Activated CD4-positive, alpha-beta T cell treated with anti-CD3 and anti-CD28 coated beads, Interleukin-2, Interleukin-6, amounts not matched to agents 100 ng/mL and 50 ng/mL, durations not matched to agents 16 hours and 8 hours (primary cell): ENCODE data around the gene TENM4.

Experiments
- DNase-seq: peaks from one replicate; pipeline ENCODE4 v3.0.0-alpha.2; 2020

Gene TENM4

GRCh38 chr11:78711735-78712134, 729.1 kb downstream of the TENM4 start:
- no peak for DNase-seq

- no peak for DNase-seq
These were observed 730.4 kb downstream of the TENM4 start for GRCh38 chr11:78710417-78710816.

GRCh38 chr11:78708388-78708787, 732.4 kb downstream of the TENM4 start:
- DNase-seq, result no peak

- no peak for DNase-seq
These were observed 734.3 kb downstream of the TENM4 start for GRCh38 chr11:78706551-78706950.

- no peak for DNase-seq
These were observed 736.0 kb downstream of the TENM4 start for GRCh38 chr11:78704811-78705210.

- no peak for DNase-seq
These were observed 741.2 kb downstream of the TENM4 start for GRCh38 chr11:78699609-78700135.

- no peak for DNase-seq
These were observed 742.2 kb downstream of the TENM4 start for GRCh38 chr11:78698612-78699011.

GRCh38 chr11:78696177-78696576, 744.7 kb downstream of the TENM4 start:
- no peak for DNase-seq

- no peak for DNase-seq
These were observed 746.7 kb downstream of the TENM4 start for GRCh38 chr11:78694152-78694551.

- DNase-seq, result no peak
These were observed 749.6 kb downstream of the TENM4 start for GRCh38 chr11:78691215-78691614.

- DNase-seq, result no peak
These were observed 750.4 kb downstream of the TENM4 start for GRCh38 chr11:78690352-78690987.

- no peak for DNase-seq
These were observed 751.2 kb downstream of the TENM4 start for GRCh38 chr11:78689585-78690153.

- no peak for DNase-seq
These were observed 751.7 kb downstream of the TENM4 start for GRCh38 chr11:78689101-78689500.

GRCh38 chr11:78688460-78688859, 752.4 kb downstream of the TENM4 start:
- DNase-seq, result no peak

- DNase-seq, result no peak
These were observed 755.7 kb downstream of the TENM4 start for GRCh38 chr11:78685156-78685555.

GRCh38 chr11:78684377-78684776, 756.5 kb downstream of the TENM4 start:
- DNase-seq, result no peak

GRCh38 chr11:78683774-78684173, 757.1 kb downstream of the TENM4 start:
- DNase-seq, result no peak

- no peak for DNase-seq
These were observed 764.7 kb downstream of the TENM4 start for GRCh38 chr11:78676026-78676557.

- no peak for DNase-seq
These were observed 767.8 kb downstream of the TENM4 start for GRCh38 chr11:78672850-78673620.

GRCh38 chr11:78669249-78669648, 771.6 kb downstream of the TENM4 start:
- DNase-seq, result no peak

GRCh38 chr11:78667461-78667860, 773.4 kb downstream of the TENM4 start:
- no peak for DNase-seq

- no peak for DNase-seq
These were observed 774.1 kb downstream of the TENM4 start for GRCh38 chr11:78666675-78667160.

GRCh38 chr11:78664636-78665035, 776.2 kb downstream of the TENM4 start:
- no peak for DNase-seq

GRCh38 chr11:78662811-78663210, 778.0 kb downstream of the TENM4 start:
- DNase-seq, result no peak
